HepG2 (cell line): ENCODE data around the gene GPR139. TPM values are rescaled to one million over a fixed set of nuclear protein-coding genes. Genes with fewer than 3 reads are reported as not detected.

Experiments used
- HNF4G ChIP-seq, 2 experiments: sonication (generic) in 1 of 2; formaldehyde crosslinking in 1 of 2; IDR thresholded peaks; 2 replicates each; pipeline versions ENCODE4 v1.4.0 to v1.6.1; 2011 to 2020; ENCODE audit warnings: borderline replicate concordance in 2 of 2, low read depth in 2 of 2, mild to moderate bottlenecking in 2 of 2, low read length in 1 of 2, missing genetic modification reagents in 1 of 2, moderate library complexity in 1 of 2
- MTF1 ChIP-seq: sonication (generic); formaldehyde crosslinking; IDR thresholded peaks from 2 replicates; pipeline ENCODE4 v1.5.0; 2020; ENCODE audit warnings: missing genetic modification reagents
- NR2C2 ChIP-seq: sonication (generic); formaldehyde crosslinking; IDR thresholded peaks from 2 replicates; pipeline ENCODE4 v1.4.0; 2020; ENCODE audit warnings: missing genetic modification reagents, mild to moderate bottlenecking, moderate library complexity, borderline replicate concordance
- REST ChIP-seq, 2 experiments: IDR thresholded peaks; 2 replicates each; pipeline ENCODE4 v1.6.1; 2011 to 2012; ENCODE audit warnings: low read length in 2 of 2, borderline replicate concordance in 1 of 2, low read depth in 1 of 2, mild to moderate bottlenecking in 1 of 2, moderate library complexity in 1 of 2
- SIX4 ChIP-seq: sonication (generic); formaldehyde crosslinking; IDR thresholded peaks from 2 replicates; pipeline ENCODE4 v1.4.0; 2020; ENCODE audit warnings: missing genetic modification reagents
- SPEN ChIP-seq: sonication (generic); formaldehyde crosslinking; IDR thresholded peaks from 2 replicates; pipeline ENCODE4 v1.5.1; 2020; ENCODE audit warnings: low read depth, mild to moderate bottlenecking, missing genetic modification reagents
- ZBTB38 ChIP-seq: sonication (generic); formaldehyde crosslinking; IDR thresholded peaks from 2 replicates; pipeline ENCODE4 v1.5.1; 2020; ENCODE audit warnings: mild to moderate bottlenecking, missing genetic modification reagents
- ZBTB4 ChIP-seq: sonication (generic); formaldehyde crosslinking; IDR thresholded peaks from 2 replicates; pipeline ENCODE4 v1.4.0; 2020; ENCODE audit warnings: missing genetic modification reagents, mild to moderate bottlenecking, borderline replicate concordance
- ZNF333 ChIP-seq: sonication (generic); formaldehyde crosslinking; IDR thresholded peaks from 2 replicates; pipeline ENCODE4 v1.4.0; 2020; ENCODE audit warnings: mild to moderate bottlenecking, missing genetic modification reagents, borderline replicate concordance
- ZNF354B ChIP-seq: sonication (generic); formaldehyde crosslinking; IDR thresholded peaks from 2 replicates; pipeline ENCODE4 v1.8.0; 2022; ENCODE audit warnings: mild to moderate bottlenecking, missing genetic modification reagents
- ZNF414 ChIP-seq: sonication (generic); formaldehyde crosslinking; IDR thresholded peaks from 2 replicates; pipeline ENCODE4 v1.5.0; 2020; ENCODE audit warnings: missing genetic modification reagents
- ZNF562 ChIP-seq: sonication (generic); formaldehyde crosslinking; IDR thresholded peaks from 2 replicates; pipeline ENCODE4 v1.8.0; 2022; ENCODE audit warnings: missing genetic modification reagents, borderline replicate concordance
- ZNF563 ChIP-seq: sonication (generic); formaldehyde crosslinking; IDR thresholded peaks from 2 replicates; pipeline ENCODE4 v1.8.0; 2022; ENCODE audit warnings: mild to moderate bottlenecking, moderate library complexity, missing genetic modification reagents
- ZNF639 ChIP-seq: conservative IDR thresholded peaks from 2 replicates; pipeline ENCODE4 v1.6.1; 2018; ENCODE audit warnings: missing genetic modification reagents
- ZSCAN9 ChIP-seq: IDR thresholded peaks from 2 replicates; pipeline ENCODE4 v1.6.1; 2016; ENCODE audit warnings: borderline replicate concordance
- polyA plus RNA-seq, 8 experiments: library from polyadenylated mRNA; depleted of rRNA in 3 of 8; stranded (reverse) in 7 of 8; unstranded in 1 of 8; fragments of >200 nt; fragmentation: Illumina TruSeq in 4 of 8; extraction: Trizol in 4 of 8; gene quantifications; 2 replicates each; pipeline versions ENCODE4 v1.2.1 to v1.2.3, GENCODE V29; 2011 to 2016; ENCODE audit warnings: low read depth in 4 of 8, missing spikeins in 1 of 8, mixed read lengths in 1 of 8; ENCODE audit not compliant: insufficient read depth in 1 of 8
- total RNA-seq, 5 experiments: library from RNA; depleted of rRNA; stranded (reverse); fragments of >200 nt; fragmentation: Illumina TruSeq; extraction: Trizol; gene quantifications; 2 replicates each; pipeline ENCODE4 v1.2.3, GENCODE V29; 2016; ENCODE audit warnings: low read depth in 1 of 5

Gene GPR139
- total and polyA plus RNA-seq, 2 of the 13 experiments (the other 11 are each of a cell fraction or from before 2014, with no cell fraction given): not detected

- TF ChIP-seq ZBTB38 (CRISPR knock-in tag) (0 out of 2 replicates have a peak, but pooled peaks have one; percentile 69), ZSCAN9 (no peak), REST (IDR thresholded peaks at IDR 0.05; ENCODE audit: borderline replicate concordance in 1 of 2, low read depth in 1 of 2, low read length in 2 of 2) (no peak), ZNF414 (CRISPR knock-in tag) (no peak), ZNF563 (CRISPR knock-in tag) (peak; percentile 51; the same call in 1 of the 2 replicates), HNF4G (IDR thresholded peaks at IDR 0.05; ENCODE audit: borderline replicate concordance, low read depth, low read length) (peak; percentile 50), HNF4G (CRISPR knock-in tag; IDR thresholded peaks at IDR 0.05; ENCODE audit: borderline replicate concordance, low read depth) (peak; percentile 71), MTF1 (CRISPR knock-in tag) (no peak), SIX4 (no peak), ZNF562 (CRISPR knock-in tag) (no peak), ZNF354B (no peak), ZBTB4 (CRISPR knock-in tag) (no peak), SPEN (CRISPR knock-in tag) (peak; percentile 85; the same call in 1 of the 2 replicates), NR2C2 (peak; percentile 41; the same call in 1 of the 2 replicates), ZNF639 (CRISPR knock-in tag) (no peak), ZNF333 (no peak)
Measured at GRCh38 chr16:20001856-20002707, 71.6 kb downstream of the GPR139 start (continued).
